HG03095 (cell line): ENCODE measurements around the gene MUC12.
"Not testable (repeated sequence)": the region's sequence is repeated elsewhere in the genome, so short reads cannot be mapped to it uniquely, and the experiment has no call there.

ENCODE experiments used
- ATAC-seq: cut with Tn5 transposase; IDR thresholded peaks from one replicate; pipeline ENCODE4 v1.9.1; 2021; ENCODE audit warnings: moderate library complexity; ENCODE audit not compliant: unreplicated experiment

MUC12 gene

GRCh38 chr7:100991631-100992030 lies 22.3 kb downstream of the MUC12 start:
- ATAC-seq: no peak

DNA sequence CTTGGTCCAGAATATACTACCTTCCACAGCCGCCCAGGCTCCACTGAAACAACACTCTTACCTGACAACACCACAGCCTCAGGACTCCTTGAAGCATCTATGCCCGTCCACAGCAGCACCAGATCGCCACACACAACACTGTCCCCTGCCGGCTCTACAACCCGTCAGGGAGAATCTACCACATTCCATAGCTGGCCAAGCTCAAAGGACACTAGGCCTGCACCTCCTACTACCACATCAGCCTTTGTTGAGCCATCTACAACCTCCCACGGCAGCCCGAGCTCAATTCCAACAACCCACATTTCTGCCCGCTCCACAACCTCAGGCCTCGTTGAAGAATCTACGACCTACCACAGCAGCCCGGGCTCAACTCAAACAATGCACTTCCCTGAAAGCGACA lies 22.9 kb downstream of the MUC12 start:
- ATAC-seq: not testable (repeated sequence)

- not testable (repeated sequence) for ATAC-seq
Measured at GRCh38 chr7:100994671-100995070, 25.3 kb downstream of the MUC12 start.

- ATAC-seq: not testable (repeated sequence)
Measured at GRCh38 chr7:100998530-100998929, 29.2 kb downstream of the MUC12 start.

GRCh38 chr7:100999334-100999733 lies 30.0 kb downstream of the MUC12 start:
- not testable (repeated sequence) for ATAC-seq

DNA sequence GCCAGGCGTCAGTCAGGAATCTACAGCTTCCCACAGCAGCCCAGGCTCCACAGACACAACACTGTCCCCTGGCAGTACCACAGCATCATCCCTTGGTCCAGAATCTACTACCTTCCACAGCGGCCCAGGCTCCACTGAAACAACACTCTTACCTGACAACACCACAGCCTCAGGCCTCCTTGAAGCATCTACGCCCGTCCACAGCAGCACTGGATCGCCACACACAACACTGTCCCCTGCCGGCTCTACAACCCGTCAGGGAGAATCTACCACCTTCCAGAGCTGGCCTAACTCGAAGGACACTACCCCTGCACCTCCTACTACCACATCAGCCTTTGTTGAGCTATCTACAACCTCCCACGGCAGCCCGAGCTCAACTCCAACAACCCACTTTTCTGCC lies 30.7 kb downstream of the MUC12 start:
- ATAC-seq: not testable (repeated sequence)

DNA sequence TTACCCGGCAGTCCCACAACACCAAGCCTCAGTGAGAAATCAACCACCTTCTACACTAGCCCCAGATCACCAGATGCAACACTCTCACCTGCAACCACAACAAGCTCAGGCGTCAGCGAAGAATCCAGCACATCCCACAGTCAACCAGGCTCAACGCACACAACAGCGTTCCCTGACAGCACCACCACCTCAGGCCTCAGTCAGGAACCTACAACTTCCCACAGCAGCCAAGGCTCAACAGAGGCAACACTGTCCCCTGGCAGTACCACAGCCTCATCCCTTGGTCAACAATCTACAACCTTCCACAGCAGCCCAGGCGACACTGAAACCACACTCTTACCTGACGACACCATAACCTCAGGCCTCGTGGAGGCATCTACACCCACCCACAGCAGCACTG lies 33.0 kb downstream of the MUC12 start:
- not testable (repeated sequence) for ATAC-seq

GRCh38 chr7:101007361-101007760 lies 38.0 kb downstream of the MUC12 start:
- not testable (repeated sequence) for ATAC-seq

DNA sequence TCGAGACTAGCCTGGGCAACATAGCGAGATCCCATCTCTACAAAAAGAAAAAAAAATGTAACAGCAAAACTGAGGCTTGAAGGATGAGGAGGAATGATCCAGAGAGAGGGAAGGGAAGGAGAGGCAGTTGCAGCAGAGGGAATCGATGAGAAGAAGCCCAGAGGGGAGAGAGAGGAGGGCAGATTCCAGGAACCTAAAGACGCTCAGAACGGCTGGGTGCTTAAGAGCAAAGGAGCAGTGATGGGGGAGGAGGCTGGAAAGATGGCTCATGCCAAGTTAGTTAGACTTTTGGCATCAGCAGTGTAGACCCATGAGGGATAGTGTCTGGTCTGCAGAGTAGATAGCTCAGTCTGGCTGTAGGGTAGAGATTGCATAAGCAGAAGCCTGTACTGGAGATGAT lies 40.3 kb downstream of the MUC12 start:
- no peak for ATAC-seq

- no peak for ATAC-seq
Measured at GRCh38 chr7:101012931-101013330, 43.6 kb downstream of the MUC12 start.

GRCh38 chr7:101015626-101016025 lies 46.3 kb downstream of the MUC12 start:
- no peak for ATAC-seq

GRCh38 chr7:101017064-101017777 lies 47.9 kb downstream of the MUC12 start:
- no peak for ATAC-seq

DNA sequence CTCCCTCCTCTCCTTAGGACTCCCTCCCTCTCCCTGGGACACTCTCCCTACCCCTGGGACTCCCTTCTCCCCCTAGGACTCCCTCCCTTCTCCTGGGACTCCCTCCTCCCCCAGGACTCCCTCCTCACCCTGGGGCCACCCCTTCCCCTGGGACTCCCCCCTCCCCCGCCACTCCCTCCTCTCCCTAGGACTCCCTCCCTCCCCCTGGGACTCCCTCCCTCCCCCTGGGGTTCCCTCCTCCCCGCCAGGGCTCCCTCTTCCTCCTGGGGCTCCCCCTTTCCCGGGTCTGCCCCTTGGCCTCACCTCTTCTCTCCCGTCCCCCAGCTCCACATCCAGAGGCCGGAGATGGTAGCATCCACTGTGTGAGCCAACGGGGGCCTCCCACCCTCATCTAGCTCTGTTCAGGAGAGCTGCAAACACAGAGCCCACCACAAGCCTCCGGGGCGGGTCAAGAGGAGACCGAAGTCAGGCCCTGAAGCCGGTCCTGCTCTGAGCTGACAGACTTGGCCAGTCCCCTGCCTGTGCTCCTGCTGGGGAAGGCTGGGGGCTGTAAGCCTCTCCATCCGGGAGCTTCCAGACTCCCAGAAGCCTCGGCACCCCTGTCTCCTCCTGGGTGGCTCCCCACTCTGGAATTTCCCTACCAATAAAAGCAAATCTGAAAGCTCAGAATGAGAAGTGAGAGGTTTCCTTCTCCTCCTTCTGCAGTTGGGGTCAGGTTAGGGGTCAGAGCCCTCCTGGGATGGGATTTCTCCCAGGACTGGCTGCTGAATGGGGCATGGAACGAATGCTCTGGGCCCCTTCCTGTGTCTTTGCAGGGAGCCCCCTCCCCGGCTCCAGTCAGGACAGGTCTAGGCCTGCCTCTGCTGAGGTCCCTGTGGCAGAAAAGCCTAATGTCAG lies 49.2 kb downstream of the MUC12 start:
- ATAC-seq: no peak

- ATAC-seq: no peak
Measured at GRCh38 chr7:101020444-101020843, 51.1 kb downstream of the MUC12 start.

- ATAC-seq: no peak
Measured at GRCh38 chr7:101021703-101022102, 52.3 kb downstream of the MUC12 start.

DNA sequence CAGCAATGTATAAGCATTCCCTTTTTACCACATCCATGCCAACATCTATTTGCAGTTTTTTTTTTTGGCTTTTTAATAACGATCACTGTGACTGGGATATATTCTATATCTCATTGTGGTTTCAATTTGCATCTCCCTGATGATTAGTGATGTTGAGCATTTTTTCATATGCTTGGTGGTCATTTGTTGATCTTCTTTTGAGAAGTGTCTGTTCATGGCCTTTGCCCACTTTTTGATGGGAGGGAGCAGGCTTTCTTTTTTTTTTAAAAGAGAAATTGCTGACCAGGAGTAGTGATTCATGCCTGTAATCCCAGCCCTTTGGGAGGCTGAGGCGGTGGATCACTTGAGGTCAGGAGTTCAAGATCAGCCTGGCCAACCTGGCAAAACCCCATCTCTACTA lies 54.5 kb downstream of the MUC12 start:
- ATAC-seq: no peak

- no peak for ATAC-seq
Measured at GRCh38 chr7:101031082-101031481, 61.7 kb downstream of the MUC12 start.

- ATAC-seq: no peak
Measured at GRCh38 chr7:101035941-101036340, 66.6 kb downstream of the MUC12 start.

- ATAC-seq: not testable (repeated sequence)
Measured at GRCh38 chr7:101041283-101041682, 71.9 kb downstream of the MUC12 start.

- ATAC-seq: no peak
Measured at GRCh38 chr7:101058355-101058754, 89.0 kb downstream of the MUC12 start.

GRCh38 chr7:101059620-101059942 lies 90.2 kb downstream of the MUC12 start:
- no peak for ATAC-seq

DNA sequence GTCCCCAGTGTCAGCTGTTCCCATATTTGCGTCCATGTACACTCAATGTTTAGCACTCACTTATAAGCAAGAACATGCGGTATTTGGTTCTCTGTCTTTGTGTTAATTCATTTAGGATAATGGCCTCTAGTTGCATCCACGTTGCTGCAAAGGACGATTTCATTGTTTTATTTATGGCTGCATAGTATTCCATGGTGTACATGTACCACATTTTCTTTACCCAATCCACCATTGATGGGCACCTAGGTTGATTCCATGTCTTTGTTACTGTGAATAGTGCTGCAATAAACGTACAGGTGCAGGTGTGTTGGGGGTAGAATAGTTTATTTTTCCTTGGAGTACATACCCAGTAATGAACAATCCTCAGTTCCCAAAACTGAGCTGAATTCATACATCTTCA lies 91.6 kb downstream of the MUC12 start:
- no peak for ATAC-seq
